Esophagus (tissue), 2 donors: ENCODE results near the gene SLC2A11. TPM values are rescaled to one million over a fixed set of nuclear protein-coding genes. Genes with fewer than 3 reads are reported as not detected.

Experiments used
- H3K27ac ChIP-seq, 2 donors: one replicate each; pipeline ENCODE4 v1.5.1; 2013; ENCODE audit warnings: low read depth in 2 of 2, mild to moderate bottlenecking in 2 of 2, inconsistent platforms in 1 of 2, low read length in 1 of 2, moderate library complexity in 1 of 2
- H3K27me3 ChIP-seq, 2 donors: one replicate each; pipeline ENCODE4 v1.6.1; 2013; ENCODE audit warnings: low read length in 2 of 2, control low read depth in 1 of 2, mild to moderate bottlenecking in 1 of 2; ENCODE audit not compliant: insufficient read depth in 2 of 2, control insufficient read depth in 1 of 2
- H3K36me3 ChIP-seq, 2 donors: one replicate each; pipeline ENCODE4 v1.6.1; 2013; ENCODE audit warnings: low read length in 1 of 2; ENCODE audit not compliant: control insufficient read depth in 2 of 2, insufficient read depth in 2 of 2
- H3K4me1 ChIP-seq, 2 donors: one replicate each; pipeline ENCODE4 v1.6.1; 2013; ENCODE audit warnings: low read length in 1 of 2; ENCODE audit not compliant: control insufficient read depth in 2 of 2, insufficient read depth in 2 of 2
- H3K4me3 ChIP-seq, 2 donors: one replicate each; pipeline ENCODE4 v1.5.1; 2013; ENCODE audit warnings: low read length in 2 of 2, mild to moderate bottlenecking in 2 of 2, low read depth in 1 of 2, moderate library complexity in 1 of 2
- H3K9me3 ChIP-seq, 2 donors: one replicate each; pipeline ENCODE4 v1.6.1; 2013; ENCODE audit warnings: mild to moderate bottlenecking in 2 of 2, low read depth in 1 of 2, low read length in 1 of 2, moderate library complexity in 1 of 2; ENCODE audit not compliant: control insufficient read depth in 2 of 2, insufficient read depth in 1 of 2
- WGBS, 2 donors: extraction: QIAGEN DNeasy Blood & Tissue Kit; methylation state at CpG; one replicate each; pipeline ENCODE4 v1.1.7; 2013; 5-methylcytosine and 5-hydroxymethylcytosine counted together
- polyA plus RNA-seq, 2 donors: library from polyadenylated mRNA; stranded (reverse); fragments of 200-250 nt; gene quantifications; one replicate each; pipeline ENCODE4 v1.2.3, GENCODE V29; 2013
- donor health status: healthy with polysubstance abuse.
- donor health status: Bipolar disorder and iron deficiency.

SLC2A11 gene
- polyA plus RNA-seq, 2 donors, result 2.5 to 3.9 TPM

GRCh38 chr22:23893945-23894709 is 36.5 kb downstream of the SLC2A11 start, which contains the start of gene MIF:
MIF (plus strand) TSS chr22:23894383; CDS start chr22:23894475, 92 bp downstream.
- peak within 1 kb of the TSS; percentile 76 to 86 for H3K4me3 ChIP-seq
- WGBS, 2 donors, result 1% methylated on average over 63 to 72 of the region's 72 CpGs
- peaks cover 0 to 16% of the 10 kb centered on the region in 2 donors for H3K36me3 ChIP-seq
- H3K27ac ChIP-seq, result peak within 1 kb of the TSS; percentile 98 to 99
- peaks cover 11 to 17% of the 10 kb centered on the region in 2 donors for H3K4me1 ChIP-seq
- H3K27me3 ChIP-seq, result no peaks in the 10 kb centered on the region
- no peaks in the 10 kb centered on the region for H3K9me3 ChIP-seq

- Histone ChIP-seq H3K9me3 (no peaks in the 10 kb centered on the region), H3K27me3 (no peaks in the 10 kb centered on the region), H3K36me3 (peaks cover 0 to 16% of the 10 kb centered on the region in 2 donors), H3K27ac (peak overlapping the region; percentile 98 to 99), H3K4me3 (peak overlapping the region; percentile 76 to 86), H3K4me1 (peaks cover 11 to 17% of the 10 kb centered on the region in 2 donors)
- WGBS, 2 donors, result 1% methylated on average over 76 to 79 of the region's 79 CpGs
These were observed 37.3 kb downstream of the SLC2A11 start for GRCh38 chr22:23894710-23895598.

GRCh38 chr22:23895599-23896144 is 38.0 kb downstream of the SLC2A11 start:
- H3K9me3 ChIP-seq, result no peaks in the 10 kb centered on the region
- peaks cover 11 to 17% of the 10 kb centered on the region in 2 donors for H3K4me1 ChIP-seq
- WGBS, 2 donors, result 62 to 75% methylated on average over 16 of the region's 16 CpGs
- no peaks in the 10 kb centered on the region for H3K27me3 ChIP-seq
- H3K36me3 ChIP-seq, result peaks cover 0 to 16% of the 10 kb centered on the region in 2 donors
- peak overlapping the region; percentile 76 to 86 for H3K4me3 ChIP-seq
- peak overlapping the region; percentile 98 to 99 for H3K27ac ChIP-seq

- Histone ChIP-seq H3K27ac (no peak overlapping the region), H3K27me3 (no peaks in the 10 kb centered on the region), H3K36me3 (peaks cover 0 to 16% of the 10 kb centered on the region in 2 donors), H3K4me1 (peaks cover 11 to 17% of the 10 kb centered on the region in 2 donors), H3K4me3 (no peak overlapping the region), H3K9me3 (no peaks in the 10 kb centered on the region)
- WGBS, 2 donors, result 85 to 94% methylated on average over 5 of the region's 5 CpGs
These were observed 38.5 kb downstream of the SLC2A11 start for GRCh38 chr22:23896166-23896522.

GRCh38 chr22:23896523-23897186 is 39.0 kb downstream of the SLC2A11 start:
- H3K4me3 ChIP-seq, result no peak overlapping the region

GRCh38 chr22:23897320-23897719 is 39.6 kb downstream of the SLC2A11 start:
- no peaks in the 10 kb centered on the region for H3K9me3 ChIP-seq
- peaks cover 11 to 17% of the 10 kb centered on the region in 2 donors for H3K4me1 ChIP-seq
- H3K27me3 ChIP-seq, result no peaks in the 10 kb centered on the region
- 90% methylated on average over 3 of the region's 3 CpGs for WGBS, 2 donors
- no peak overlapping the region for H3K27ac ChIP-seq
- H3K4me3 ChIP-seq, result no peak overlapping the region
- H3K36me3 ChIP-seq, result peaks cover 0 to 16% of the 10 kb centered on the region in 2 donors

More at GRCh38 chr22:23896523-23897186, 39.0 kb downstream of the SLC2A11 start:
- Histone ChIP-seq H3K27ac (no peak overlapping the region), H3K4me1 (peaks cover 11 to 17% of the 10 kb centered on the region in 2 donors), H3K36me3 (peaks cover 0 to 16% of the 10 kb centered on the region in 2 donors), H3K9me3 (no peaks in the 10 kb centered on the region), H3K27me3 (no peaks in the 10 kb centered on the region)
- 87 to 90% methylated on average over 8 of the region's 8 CpGs for WGBS, 2 donors

GRCh38 chr22:23898006-23898974 is 40.6 kb downstream of the SLC2A11 start:
- no peaks in the 10 kb centered on the region for H3K27me3 ChIP-seq
- H3K4me3 ChIP-seq, result no peak overlapping the region
- H3K27ac ChIP-seq, result no peak overlapping the region
- whole genome bisulfite sequencing, 2 donors, result 64 to 65% methylated on average over 8 of the region's 8 CpGs
- H3K36me3 ChIP-seq, result peaks cover 0 to 16% of the 10 kb centered on the region in 2 donors
- peaks cover 16 to 19% of the 10 kb centered on the region in 2 donors for H3K4me1 ChIP-seq
- H3K9me3 ChIP-seq, result no peaks in the 10 kb centered on the region

GRCh38 chr22:23899042-23899745 is 41.5 kb downstream of the SLC2A11 start:
- WGBS, 2 donors, result 76 to 79% methylated on average over 6 of the region's 6 CpGs
- no peak overlapping the region for H3K4me3 ChIP-seq
- no peak overlapping the region for H3K27ac ChIP-seq
- no peaks in the 10 kb centered on the region for H3K9me3 ChIP-seq
- H3K36me3 ChIP-seq, result peaks cover 0 to 16% of the 10 kb centered on the region in 2 donors
- peaks cover 14 to 16% of the 10 kb centered on the region in 2 donors for H3K4me1 ChIP-seq
- H3K27me3 ChIP-seq, result no peaks in the 10 kb centered on the region
